ENCODE measurements around the gene CLEC7A. TPM values are rescaled to one million over a fixed set of nuclear protein-coding genes. Genes with fewer than 3 reads are reported as not detected.
A peak's percentile ranks its signal among the peaks of the same experiment; 100 is the strongest.

Gene CLEC7A
- total and polyA plus RNA-seq, 11 donors, result 0.83 to 31.5 (median 1.9) TPM

GRCh38 chr12:10094646-10095395 is 35.2 kb downstream of the CLEC7A start:
- Histone ChIP-seq H3K36me3 (no peaks in the 10 kb centered on the region), H3K9me3 (no peaks in the 10 kb centered on the region), H3K27me3 (no peaks in the 10 kb centered on the region), H3K4me3 (peak overlapping the region in 3 of 12 donors; percentile 4 to 7 (median 5)), H3K27ac (peak overlapping the region in 10 of 12 donors; percentile 19 to 85 (median 75)), H3K4me1 (peaks cover 0 to 70% (median 8%) of the 10 kb centered on the region in 12 donors)
- ATAC-seq, result peak in 3 of 4 donors; percentile 52 to 61 (median 55)
- no peak for DNase-seq
- WGBS, 4 donors, result 57 to 68% (median 61%) methylated on average over 4 of the region's 4 CpGs
- TF ChIP-seq CTCF (IDR thresholded peaks at IDR 0.05), result no peak
- no peak for TF ChIP-seq POLR2A (IDR thresholded peaks at IDR 0.05)
- intact Hi-C loops (cut with DNase I), result loop anchor here in 1 of 10 donors (5.0 kb wide), 1 partner anchor 33 kb away; no protein-coding TSS in a partner anchor

GRCh38 chr12:10088955-10089900 is 40.8 kb downstream of the CLEC7A start:
- 45 to 51% (median 48%) methylated on average over 8 of the region's 8 CpGs for WGBS, 4 donors
- H3K4me1 ChIP-seq, result peaks cover 0 to 54% (median 5%) of the 10 kb centered on the region in 12 donors

GRCh38 chr12:10088031-10088430 is 42.0 kb downstream of the CLEC7A start:
- DNase-seq (no peak), ATAC-seq (no peak)
- peaks cover 0 to 16% (median 9%) of the 10 kb centered on the region in 12 donors for H3K9me3 ChIP-seq
- H3K27ac ChIP-seq, result peak overlapping the region in 1 of 12 donors; percentile 69
- intact Hi-C loops (cut with DNase I), result no loop called here
- H3K36me3 ChIP-seq, result peaks cover 0 to 5% (median 0%) of the 10 kb centered on the region in 9 donors
- TF ChIP-seq CTCF (IDR thresholded peaks at IDR 0.05) (no peak), POLR2A (IDR thresholded peaks at IDR 0.05) (no peak)
- no peaks in the 10 kb centered on the region for H3K27me3 ChIP-seq
- peaks cover 0 to 42% (median 1%) of the 10 kb centered on the region in 12 donors for H3K4me1 ChIP-seq
- no peak overlapping the region for H3K4me3 ChIP-seq

More at GRCh38 chr12:10088955-10089900, 40.8 kb downstream of the CLEC7A start:
- intact Hi-C loops (cut with DNase I), result no loop called here
- DNase-seq (no peak), ATAC-seq (no peak)
- Histone ChIP-seq H3K27ac (peak overlapping the region in 3 of 12 donors; percentile 39 to 69 (median 39)), H3K27me3 (no peaks in the 10 kb centered on the region), H3K4me3 (peak overlapping the region in 2 of 12 donors; percentile 2 to 13), H3K9me3 (peaks cover 0 to 7% (median 3%) of the 10 kb centered on the region in 12 donors), H3K36me3 (peaks cover 0 to 3% (median 0%) of the 10 kb centered on the region in 9 donors)
- no peak for TF ChIP-seq POLR2A (IDR thresholded peaks at IDR 0.05)
- no peak for TF ChIP-seq CTCF (IDR thresholded peaks at IDR 0.05)
